K562 (cell line): ENCODE results near the gene ADD1. TPM values are rescaled to one million over a fixed set of nuclear protein-coding genes. Genes with fewer than 3 reads are reported as not detected.

Source experiments
- HEY1 ChIP-seq: fragments of 250-450 bp; sonication (Bioruptor Pico); IDR thresholded peaks from 2 replicates; pipeline ENCODE4 v1.5.0; 2020; ENCODE audit warnings: mild to moderate bottlenecking, moderate library complexity, borderline replicate concordance
- HSF4 ChIP-seq: fragments of 250-450 bp; sonication (Bioruptor Pico); IDR thresholded peaks from 2 replicates; pipeline ENCODE4 v2.1.2; 2022; ENCODE audit warnings: mild to moderate bottlenecking, moderate library complexity, borderline replicate concordance
- polyA plus RNA-seq, 8 experiments: library from polyadenylated mRNA; depleted of rRNA in 4 of 8; stranded (reverse) in 5 of 8; unstranded in 3 of 8; fragments of >200 nt; fragmentation: Nextera tagmentation in 2 of 8; fragmentation: Illumina TruSeq in 1 of 8; extraction: Ambion mirVana in 2 of 8; extraction: Trizol in 1 of 8; gene quantifications; 2 replicates each; pipeline versions ENCODE4 v1.2.1 to v1.2.3, GENCODE V29; 2011 to 2014; ENCODE audit warnings: inconsistent platforms in 1 of 8, missing spikeins in 1 of 8
- total RNA-seq, 7 experiments: library from RNA; depleted of rRNA in 6 of 7; stranded (reverse); fragments of >200 nt in 6 of 7; fragmentation: Illumina TruSeq in 2 of 7; extraction: Trizol in 2 of 7; gene quantifications; 2 replicates each; pipeline versions ENCODE4 v1.2.1 to v1.2.3, GENCODE V29; 2011 to 2021; ENCODE audit warnings: low replicate concordance in 1 of 7
- TF ChIP-seq, protein P1 (sequence below), 2 experiments: IDR thresholded peaks; 2 replicates each; pipeline ENCODE4 v1.6.1; 2011; ENCODE audit warnings: borderline replicate concordance in 1 of 2, control low read depth in 1 of 2, low read depth in 1 of 2, low read length in 1 of 2, mild to moderate bottlenecking in 1 of 2, mixed read lengths in 1 of 2, moderate library complexity in 1 of 2; ENCODE audit not compliant: insufficient read depth in 1 of 2, insufficient read length in 1 of 2, poor library complexity in 1 of 2, severe bottlenecking in 1 of 2; ENCODE audit errors: extremely low read depth in 1 of 2
- TF ChIP-seq, protein P2 (sequence below): fragments of 450-650 bp; IDR thresholded peaks from 2 replicates; pipeline ENCODE4 v1.6.1; 2016

The ADD1 gene
- total and polyA plus RNA-seq, 9 of the 15 experiments (the other 6 are each of a cell fraction or from before 2014, with no cell fraction given), result 17.5 to 153 (median 74.0) TPM

DNA sequence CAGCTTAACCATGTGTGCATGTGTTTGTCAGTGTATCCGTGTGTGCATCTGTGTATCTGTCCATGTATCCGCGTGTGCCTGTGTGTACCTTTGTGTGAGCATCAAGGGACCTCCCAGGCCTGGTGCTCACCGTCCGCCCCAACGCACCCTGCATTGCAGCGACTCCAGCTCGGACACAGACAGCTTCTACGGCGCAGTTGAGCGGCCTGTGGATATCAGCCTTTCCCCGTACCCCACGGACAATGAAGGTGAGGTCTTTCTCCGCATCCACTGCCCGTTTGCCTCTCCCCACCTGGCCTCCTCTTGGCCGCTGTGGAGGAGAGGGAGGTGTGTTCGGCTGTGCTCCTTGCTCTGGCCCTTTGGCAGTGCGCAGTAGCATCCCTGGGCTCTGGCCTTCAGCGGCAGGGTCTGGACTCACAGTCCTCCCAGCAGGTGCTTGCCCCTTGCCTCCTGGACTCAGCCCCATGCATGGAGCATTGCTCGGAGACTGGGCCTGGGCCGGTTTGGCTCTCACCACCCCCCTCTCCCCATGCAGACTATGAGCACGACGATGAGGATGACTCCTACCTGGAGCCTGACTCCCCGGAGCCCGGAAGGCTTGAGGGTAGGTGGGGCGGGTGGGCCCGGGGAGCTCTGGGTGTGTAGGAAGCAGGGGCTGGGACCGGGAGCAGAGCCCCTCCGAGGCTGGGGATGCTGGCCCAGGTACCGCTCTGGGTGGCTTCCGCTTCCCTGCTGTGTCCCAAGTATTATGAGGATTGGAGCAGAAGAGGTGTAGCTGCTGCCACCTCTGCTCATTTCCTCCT, 16.4 kb upstream of the ADD1 start (continued):
- TF ChIP-seq, protein P1, sequence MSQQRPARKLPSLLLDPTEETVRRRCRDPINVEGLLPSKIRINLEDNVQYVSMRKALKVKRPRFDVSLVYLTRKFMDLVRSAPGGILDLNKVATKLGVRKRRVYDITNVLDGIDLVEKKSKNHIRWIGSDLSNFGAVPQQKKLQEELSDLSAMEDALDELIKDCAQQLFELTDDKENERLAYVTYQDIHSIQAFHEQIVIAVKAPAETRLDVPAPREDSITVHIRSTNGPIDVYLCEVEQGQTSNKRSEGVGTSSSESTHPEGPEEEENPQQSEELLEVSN (IDR thresholded peaks at IDR 0.05; ENCODE audit: borderline replicate concordance in 1 of 2, extremely low read depth in 1 of 2, insufficient read depth in 1 of 2, insufficient read length in 1 of 2, low read depth in 1 of 2, low read length in 1 of 2, poor library complexity in 1 of 2, severe bottlenecking in 1 of 2), result no peak
- TF ChIP-seq, protein P2, sequence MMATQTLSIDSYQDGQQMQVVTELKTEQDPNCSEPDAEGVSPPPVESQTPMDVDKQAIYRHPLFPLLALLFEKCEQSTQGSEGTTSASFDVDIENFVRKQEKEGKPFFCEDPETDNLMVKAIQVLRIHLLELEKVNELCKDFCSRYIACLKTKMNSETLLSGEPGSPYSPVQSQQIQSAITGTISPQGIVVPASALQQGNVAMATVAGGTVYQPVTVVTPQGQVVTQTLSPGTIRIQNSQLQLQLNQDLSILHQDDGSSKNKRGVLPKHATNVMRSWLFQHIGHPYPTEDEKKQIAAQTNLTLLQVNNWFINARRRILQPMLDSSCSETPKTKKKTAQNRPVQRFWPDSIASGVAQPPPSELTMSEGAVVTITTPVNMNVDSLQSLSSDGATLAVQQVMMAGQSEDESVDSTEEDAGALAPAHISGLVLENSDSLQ, result no peak
- TF ChIP-seq HEY1 (CRISPR knock-in tag), result no peak
- TF ChIP-seq HSF4 (CRISPR knock-in tag), result no peak
